HG03108 (cell line): ENCODE measurements around the gene JAML.

Experiments used
- ATAC-seq: cut with Tn5 transposase; IDR thresholded peaks from one replicate; pipeline ENCODE4 v1.9.1; 2021; ENCODE audit warnings: moderate library complexity; ENCODE audit not compliant: unreplicated experiment

The JAML gene

GRCh38 chr11:118169300-118170140 lies 55.3 kb downstream of the JAML start:
- no peak for ATAC-seq

- no peak for ATAC-seq
Observed at GRCh38 chr11:118168751-118169150, 56.1 kb downstream of the JAML start.

- no peak for ATAC-seq
Observed at GRCh38 chr11:118168316-118168715, 56.5 kb downstream of the JAML start.

GRCh38 chr11:118167906-118168305 lies 56.9 kb downstream of the JAML start:
- ATAC-seq, result no peak

- ATAC-seq, result no peak
Observed at GRCh38 chr11:118167253-118167652, 57.6 kb downstream of the JAML start.

GRCh38 chr11:118166641-118167040 lies 58.2 kb downstream of the JAML start:
- ATAC-seq, result no peak

- no peak for ATAC-seq
Observed at GRCh38 chr11:118164885-118165284, 59.9 kb downstream of the JAML start.

GRCh38 chr11:118163494-118163893 lies 61.3 kb downstream of the JAML start:
- no peak for ATAC-seq

- ATAC-seq, result no peak
Observed at GRCh38 chr11:118162846-118163245, 62.0 kb downstream of the JAML start.

- no peak for ATAC-seq
Observed at GRCh38 chr11:118161786-118162185, 63.0 kb downstream of the JAML start.

- no peak for ATAC-seq
Observed at GRCh38 chr11:118157186-118157895, 67.5 kb downstream of the JAML start.

- no peak for ATAC-seq
Observed at GRCh38 chr11:118156531-118157185, 68.2 kb downstream of the JAML start.

- no peak for ATAC-seq
Observed at GRCh38 chr11:118155776-118156530, 68.9 kb downstream of the JAML start.

- no peak for ATAC-seq
Observed at GRCh38 chr11:118154641-118155040, 70.2 kb downstream of the JAML start.

- ATAC-seq, result no peak
Observed at GRCh38 chr11:118153976-118154375, 70.8 kb downstream of the JAML start.

- ATAC-seq, result no peak
Observed at GRCh38 chr11:118153516-118153915, 71.3 kb downstream of the JAML start.

GRCh38 chr11:118152552-118153471 lies 72.0 kb downstream of the JAML start, which contains the start of gene SCN4B:
SCN4B (minus strand) TSS chr11:118152823; CDS start chr11:118152673, 150 bp downstream.
- no peak for ATAC-seq

- ATAC-seq, result no peak
Observed at GRCh38 chr11:118152020-118152551, 72.7 kb downstream of the JAML start.

- ATAC-seq, result no peak
Observed at GRCh38 chr11:118151431-118151830, 73.4 kb downstream of the JAML start.

- no peak for ATAC-seq
Observed at GRCh38 chr11:118149493-118149892, 75.3 kb downstream of the JAML start.
